ENCODE results near the gene CCDC192.

GRCh38 chr5:127942246-127943060 lies 239.3 kb downstream of the CCDC192 start:
- TF ChIP-seq CTCF (IDR thresholded peaks at IDR 0.05) (no peak), POLR2A (IDR thresholded peaks at IDR 0.05) (no peak)

All from suprapubic skin (tissue), 3 donors.